HG02885 (cell line): Measurements from ENCODE around the gene SLC4A3.
A peak's percentile ranks its signal among the peaks of the same experiment; 100 is the strongest.
"Not testable (repeated sequence)": the region's sequence is repeated elsewhere in the genome, so short reads cannot be mapped to it uniquely, and the experiment has no call there.

Source experiments
- ATAC-seq: cut with Tn5 transposase; IDR thresholded peaks from one replicate; pipeline ENCODE4 v1.9.1; 2021; ENCODE audit warnings: mild to moderate bottlenecking; ENCODE audit not compliant: unreplicated experiment, poor library complexity

SLC4A3 gene

DNA sequence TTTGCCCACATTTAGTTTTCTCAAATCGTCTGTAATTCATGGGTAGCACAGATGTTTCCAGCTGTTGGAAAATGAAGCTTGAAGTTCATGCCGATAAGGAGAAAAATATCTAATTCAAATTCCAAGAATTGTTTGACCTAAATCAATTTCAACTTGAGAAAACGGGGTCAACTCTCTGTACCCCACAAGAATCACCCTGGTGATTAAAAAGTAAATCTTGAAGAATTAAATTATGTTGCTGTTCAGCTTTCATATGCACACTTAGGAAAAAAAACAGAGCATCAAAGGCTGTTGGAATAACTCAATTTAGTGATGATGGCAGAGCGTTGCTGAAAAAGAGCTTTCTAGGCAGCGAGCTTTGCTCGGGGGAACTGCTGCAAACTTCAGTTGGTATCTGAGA, 43.0 kb downstream of the SLC4A3 start:
- no peak for ATAC-seq

DNA sequence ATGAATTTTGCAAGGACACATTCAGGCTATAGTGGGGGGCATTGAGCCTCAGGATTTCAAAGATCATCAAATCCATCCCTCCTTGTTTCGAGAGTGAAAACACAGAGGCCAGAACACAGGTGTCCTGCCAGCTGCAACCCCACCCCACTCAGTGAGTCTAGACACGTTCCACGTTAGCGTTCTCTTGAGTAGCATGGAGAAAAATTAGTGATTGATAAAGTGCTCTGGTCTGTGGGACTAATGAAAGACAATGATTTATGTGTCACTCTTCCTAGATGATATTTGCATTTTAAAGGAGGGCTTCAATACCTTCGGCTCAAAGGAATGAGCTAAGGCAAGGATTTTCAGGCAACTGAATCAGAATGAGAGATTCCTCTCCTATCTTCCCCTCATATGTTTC, 43.8 kb downstream of the SLC4A3 start:
- ATAC-seq = no peak

DNA sequence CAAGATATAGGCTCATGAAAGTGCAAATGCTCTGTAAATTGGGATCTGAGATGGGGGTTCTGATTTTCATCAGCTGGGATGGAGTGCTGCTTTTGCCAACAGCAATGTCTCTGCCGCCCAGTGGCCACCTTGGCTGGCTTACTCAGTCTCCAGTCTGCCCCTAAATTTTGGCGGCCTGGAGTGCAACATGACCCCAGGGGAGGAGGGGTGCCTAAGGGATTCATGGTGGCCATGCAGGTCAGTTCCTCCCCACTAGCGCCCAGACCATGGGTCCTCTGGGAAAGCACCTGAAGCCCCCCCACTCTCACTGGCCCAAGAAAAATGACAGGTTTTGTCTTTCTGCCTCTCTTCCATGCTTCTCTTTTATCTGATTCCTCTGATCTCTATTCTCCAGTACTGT, 45.0 kb downstream of the SLC4A3 start:
- ATAC-seq = no peak

DNA sequence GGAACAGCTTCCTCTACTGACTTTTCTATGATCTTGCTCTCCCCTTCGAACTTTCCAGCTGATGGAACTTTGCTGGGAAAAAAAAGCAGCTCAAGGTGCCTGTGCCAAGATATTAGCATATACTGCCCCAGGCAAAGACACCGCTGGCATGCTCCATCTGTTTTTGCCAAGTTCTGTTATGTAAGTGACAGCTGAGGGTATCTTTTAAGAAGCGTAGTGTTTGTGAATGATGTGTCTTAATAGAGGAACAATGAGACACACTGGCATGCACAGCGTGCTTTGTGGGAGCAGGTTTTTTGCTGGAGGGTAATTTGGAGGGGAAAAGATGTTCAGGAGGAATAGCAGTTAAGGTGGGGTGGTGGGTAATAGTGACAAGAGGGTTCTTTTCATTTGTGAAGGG, 47.8 kb downstream of the SLC4A3 start:
- ATAC-seq = no peak

DNA sequence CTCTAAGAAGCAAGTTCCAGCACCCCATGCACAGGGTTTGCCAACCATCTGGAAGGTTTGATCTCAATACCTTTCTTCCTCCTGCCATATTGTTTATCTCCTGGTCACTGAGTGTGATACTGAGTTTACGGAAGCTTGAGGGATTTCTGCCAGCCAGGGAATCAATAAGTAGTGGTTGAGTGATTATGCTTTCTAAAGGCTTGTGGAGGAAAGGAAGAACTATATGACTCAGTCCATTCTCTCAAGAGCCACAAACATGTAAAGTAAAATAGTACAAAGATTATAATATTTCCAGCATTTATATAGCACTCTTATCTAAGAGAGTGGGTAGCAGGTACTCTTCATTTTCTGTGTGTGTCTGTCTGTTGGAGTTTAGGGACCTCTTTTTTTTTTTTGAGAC, 49.2 kb downstream of the SLC4A3 start:
- no peak for ATAC-seq

DNA sequence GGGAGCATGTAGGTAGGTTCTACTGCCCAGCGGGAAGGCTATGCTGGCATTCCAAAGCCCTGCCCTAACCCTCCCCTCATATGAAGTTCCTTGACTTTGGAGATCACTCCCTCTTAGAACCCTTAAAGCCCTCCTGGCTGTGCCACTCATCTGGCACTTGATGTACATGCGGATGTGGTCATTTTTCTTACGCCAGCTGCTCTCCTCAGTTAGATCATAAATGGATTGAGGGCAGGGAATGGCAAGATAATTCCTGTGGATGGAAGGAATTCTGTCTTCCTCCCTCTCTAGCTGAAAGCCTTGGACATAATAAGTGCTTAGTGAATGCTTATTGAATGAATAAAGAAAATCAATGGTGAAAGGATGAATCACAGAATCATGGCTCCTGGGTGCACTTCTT, 51.6 kb downstream of the SLC4A3 start:
- ATAC-seq = no peak

DNA sequence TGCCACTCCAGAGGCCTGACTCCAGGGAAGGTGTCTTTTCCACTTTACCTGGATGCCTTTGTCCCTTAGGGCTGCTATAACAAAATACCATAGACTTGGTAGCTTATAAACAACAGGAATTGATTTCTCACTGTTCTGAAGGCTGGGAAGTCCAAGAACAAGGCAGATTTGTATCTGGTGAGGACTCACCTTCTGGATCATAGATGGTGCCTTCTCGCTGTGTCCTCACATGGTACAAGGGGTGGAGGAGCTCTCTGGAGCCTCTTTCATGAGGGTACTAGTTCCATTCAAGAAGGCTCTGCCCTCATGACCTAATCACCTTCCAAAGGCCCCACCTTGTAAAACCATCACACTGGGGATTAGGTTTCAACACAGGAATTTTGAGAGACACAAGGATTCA, 52.1 kb downstream of the SLC4A3 start:
- no peak for ATAC-seq

DNA sequence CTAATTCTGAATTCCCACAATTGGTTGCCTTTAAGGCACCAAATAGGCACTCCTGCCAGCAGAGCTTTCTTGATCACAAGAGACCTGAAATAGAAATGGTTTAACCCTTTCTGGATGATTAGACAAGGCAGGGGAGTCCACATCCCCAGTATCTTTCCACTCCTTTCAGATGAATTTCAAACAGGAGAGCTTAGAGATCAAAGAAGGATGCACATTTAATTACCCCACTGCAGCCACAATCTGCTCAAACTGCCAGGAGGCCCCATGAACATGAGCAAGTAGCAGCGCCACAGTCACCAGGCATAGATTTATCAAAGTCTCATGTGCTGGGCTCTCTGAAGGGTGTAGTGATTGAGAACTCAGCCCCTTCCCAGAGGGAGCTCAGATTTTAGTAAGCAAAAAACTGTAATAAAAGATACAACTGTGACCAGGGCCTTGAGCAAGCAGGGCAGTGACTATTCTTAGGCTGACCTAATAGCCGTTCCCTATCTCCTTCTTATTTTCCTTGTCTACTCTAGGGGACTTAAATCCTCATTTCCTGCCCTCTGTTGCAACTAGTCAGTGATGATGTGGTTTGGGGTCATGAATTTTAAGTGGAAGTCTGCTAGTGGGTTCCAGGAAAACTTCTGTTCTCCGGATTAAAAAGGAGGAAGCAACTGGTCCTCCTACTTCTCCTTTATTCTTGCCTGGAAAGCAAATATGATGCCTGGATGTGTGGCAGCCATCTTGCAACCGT, 53.7 kb downstream of the SLC4A3 start:
- no peak for ATAC-seq

DNA sequence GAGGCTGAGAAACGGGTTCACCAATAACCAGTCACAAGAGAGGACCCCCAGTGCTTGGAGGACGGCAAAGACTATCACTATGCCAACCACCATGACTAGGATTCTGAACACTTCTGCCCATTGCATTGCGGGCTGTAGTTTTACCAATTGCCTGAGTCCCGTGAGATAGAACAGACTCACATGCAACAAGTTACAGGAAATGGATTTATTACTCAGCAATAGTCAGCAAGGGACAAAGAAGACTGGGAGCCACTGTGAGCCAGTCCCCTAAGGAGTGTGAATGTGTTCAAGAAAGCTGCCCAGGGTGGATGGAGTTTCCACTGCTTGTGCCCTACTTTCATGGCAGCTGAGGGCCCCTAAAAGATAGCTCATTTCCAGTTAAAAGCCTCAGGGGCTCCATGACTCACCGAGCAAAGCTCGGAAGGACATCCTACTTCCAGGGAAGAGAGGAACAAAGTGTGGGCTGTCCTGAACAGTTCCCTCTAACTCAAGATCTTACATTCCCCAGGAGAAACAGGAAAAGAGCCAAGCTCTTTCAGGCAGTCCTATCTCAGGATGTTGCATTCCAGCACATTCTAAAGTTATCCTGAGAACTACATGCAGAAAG, 54.4 kb downstream of the SLC4A3 start:
- ATAC-seq = no peak

DNA sequence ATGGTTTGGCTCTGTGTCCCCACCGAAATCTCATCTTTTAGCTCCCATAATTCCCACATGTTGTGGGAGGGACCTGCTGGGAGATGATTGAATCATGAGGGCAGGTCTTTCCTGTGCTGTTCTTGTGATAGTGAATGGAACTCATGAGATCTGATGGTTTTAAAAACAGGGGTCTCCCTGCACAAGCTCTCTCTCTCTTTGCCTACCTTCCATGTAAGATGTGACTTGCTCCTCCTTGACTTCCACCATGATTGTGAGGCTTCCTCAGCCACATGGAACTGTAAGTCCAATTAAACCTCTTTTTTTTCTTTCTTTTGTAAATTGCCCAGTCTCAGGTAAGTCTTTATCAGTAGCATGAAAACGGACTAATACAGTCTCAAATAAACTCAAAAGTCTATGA, 56.0 kb downstream of the SLC4A3 start:
- not testable (repeated sequence) for ATAC-seq

DNA sequence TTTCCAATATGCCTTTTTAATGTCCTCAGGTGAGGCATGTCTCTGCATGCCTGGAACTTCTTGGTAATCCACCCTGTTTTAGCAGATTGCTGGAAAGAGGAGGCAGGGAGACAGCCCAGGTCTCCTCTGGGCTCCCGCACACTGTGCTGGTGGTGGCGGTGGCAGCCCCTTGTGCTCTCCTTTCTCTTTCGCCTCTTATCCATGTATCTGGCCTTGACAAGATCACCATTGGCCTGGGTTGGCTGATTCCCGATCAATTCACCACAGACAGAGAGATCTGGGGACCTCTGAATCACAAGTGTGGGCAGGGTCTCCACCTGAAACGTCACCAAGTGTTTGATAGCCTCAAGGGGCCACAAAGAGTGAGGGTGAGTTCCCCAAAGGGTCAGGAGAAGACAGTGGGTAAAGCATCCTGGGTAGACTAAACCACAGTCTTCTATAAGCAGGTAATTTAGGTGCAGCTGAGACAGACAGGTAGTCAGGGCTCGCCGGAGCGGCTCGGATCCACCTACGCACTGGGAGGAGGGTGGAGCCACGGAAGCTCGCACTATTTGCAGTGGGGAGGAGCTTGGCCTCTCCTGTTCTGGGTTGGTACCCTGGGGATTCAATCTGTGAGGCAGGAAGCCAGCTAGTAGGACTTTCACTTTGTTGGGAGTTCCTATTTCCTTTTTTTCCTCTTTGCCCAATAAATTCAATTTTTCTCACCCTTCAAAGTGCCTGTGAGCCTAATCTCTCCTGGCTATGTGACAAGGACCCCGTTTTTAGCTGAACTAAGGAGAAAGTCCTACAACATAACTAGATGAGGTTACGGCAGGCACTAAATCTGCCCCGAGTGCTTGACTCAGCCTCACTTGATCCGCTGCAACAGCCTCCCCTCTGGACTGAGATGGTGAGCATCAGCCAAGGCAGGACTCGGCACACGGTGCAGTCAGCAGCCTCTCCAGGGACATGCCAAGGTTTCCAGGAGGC, 57.6 kb downstream of the SLC4A3 start:
- peak; percentile 98 for ATAC-seq

DNA sequence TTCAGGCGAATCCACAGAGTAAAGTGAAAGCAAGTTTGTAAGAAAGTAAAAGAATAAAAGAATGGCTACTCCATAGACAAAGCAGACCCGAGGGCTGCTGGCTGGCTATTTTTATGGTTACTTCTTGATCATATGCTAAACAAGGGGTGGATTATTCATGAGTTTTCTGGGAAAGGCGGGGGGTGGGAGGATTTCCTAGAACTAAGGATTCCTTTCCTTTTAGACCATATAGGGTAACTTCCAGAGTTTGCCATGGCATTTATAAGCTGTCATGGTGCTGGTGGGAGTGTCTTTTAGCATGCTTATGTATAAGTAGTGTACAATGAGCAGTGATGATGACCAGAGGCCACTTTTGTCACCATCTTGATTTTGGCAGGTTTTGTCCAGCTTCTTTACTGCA, 59.8 kb downstream of the SLC4A3 start:
- ATAC-seq = no peak

DNA sequence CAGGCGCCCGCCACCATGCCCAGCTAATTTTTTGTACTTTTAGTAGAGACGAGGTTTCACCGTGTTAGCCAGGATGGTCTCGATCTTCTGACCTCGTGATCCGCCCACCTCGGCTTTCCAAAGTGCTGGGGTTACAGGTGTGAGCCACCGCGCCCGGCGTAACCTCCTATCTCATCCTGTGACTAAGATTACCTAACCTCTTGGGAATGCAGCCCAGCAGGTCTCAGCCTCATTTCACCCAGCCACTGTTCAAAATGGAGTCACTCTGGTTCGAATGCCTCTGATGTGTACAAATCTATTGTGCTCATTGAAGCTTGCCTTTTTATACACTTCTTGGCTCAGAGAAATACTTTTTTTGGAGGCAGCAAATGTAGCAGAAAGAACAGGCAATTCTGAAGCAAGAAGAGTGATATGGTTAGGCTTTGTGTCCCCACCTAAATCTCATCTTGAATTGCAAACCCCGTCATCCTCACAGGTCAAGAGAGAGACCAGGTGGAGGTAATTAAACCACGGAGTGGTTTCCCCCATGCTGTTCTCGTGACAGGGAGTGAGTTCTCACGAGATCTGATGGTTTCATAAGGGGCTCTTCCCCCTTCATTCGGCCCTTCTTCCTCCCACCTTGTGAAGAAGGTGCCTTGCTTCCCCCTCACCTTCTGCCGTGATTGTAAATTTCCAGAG, 60.6 kb downstream of the SLC4A3 start:
- no peak for ATAC-seq

DNA sequence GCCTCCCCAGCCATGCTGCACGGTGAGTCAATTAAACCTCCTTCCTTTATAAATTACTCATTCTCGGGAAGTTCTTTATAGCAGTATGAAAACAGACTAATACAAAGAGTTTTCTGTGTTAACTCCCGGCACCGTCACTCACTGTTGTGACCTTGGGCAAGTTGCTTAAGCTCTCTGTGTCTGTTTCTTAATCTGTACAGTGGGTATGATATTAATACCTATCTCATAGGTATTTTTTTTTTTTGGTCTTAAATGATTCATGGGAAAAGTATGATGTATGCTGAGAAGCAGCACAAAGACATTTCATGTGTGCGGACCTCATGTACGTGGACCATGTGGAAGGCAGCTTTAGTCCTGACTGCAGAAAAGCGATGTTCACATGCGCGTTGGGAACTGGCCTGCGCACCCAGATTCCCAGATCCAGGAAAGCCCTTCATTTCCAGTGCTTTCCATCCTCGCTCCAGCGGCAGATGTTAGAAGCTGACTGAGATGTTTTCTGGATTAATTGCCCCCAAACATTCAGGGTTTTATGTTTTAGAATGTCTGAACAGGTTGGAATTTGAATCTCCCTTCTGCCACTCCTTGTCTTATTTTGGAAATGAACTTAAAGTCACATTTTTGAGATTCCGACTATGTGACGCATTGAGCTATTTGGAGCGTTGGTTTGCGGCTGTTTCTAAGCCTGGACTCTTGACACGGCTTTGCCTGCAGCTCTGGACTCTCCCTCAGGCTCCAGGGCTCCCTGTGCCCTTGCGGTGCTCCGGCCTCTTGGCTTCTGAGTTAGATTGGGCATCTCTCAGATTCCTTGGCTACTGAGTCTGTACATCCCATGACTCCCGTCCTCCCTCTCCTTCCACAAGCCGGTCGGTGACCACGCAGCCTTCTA, 61.4 kb downstream of the SLC4A3 start:
- ATAC-seq = no peak

DNA sequence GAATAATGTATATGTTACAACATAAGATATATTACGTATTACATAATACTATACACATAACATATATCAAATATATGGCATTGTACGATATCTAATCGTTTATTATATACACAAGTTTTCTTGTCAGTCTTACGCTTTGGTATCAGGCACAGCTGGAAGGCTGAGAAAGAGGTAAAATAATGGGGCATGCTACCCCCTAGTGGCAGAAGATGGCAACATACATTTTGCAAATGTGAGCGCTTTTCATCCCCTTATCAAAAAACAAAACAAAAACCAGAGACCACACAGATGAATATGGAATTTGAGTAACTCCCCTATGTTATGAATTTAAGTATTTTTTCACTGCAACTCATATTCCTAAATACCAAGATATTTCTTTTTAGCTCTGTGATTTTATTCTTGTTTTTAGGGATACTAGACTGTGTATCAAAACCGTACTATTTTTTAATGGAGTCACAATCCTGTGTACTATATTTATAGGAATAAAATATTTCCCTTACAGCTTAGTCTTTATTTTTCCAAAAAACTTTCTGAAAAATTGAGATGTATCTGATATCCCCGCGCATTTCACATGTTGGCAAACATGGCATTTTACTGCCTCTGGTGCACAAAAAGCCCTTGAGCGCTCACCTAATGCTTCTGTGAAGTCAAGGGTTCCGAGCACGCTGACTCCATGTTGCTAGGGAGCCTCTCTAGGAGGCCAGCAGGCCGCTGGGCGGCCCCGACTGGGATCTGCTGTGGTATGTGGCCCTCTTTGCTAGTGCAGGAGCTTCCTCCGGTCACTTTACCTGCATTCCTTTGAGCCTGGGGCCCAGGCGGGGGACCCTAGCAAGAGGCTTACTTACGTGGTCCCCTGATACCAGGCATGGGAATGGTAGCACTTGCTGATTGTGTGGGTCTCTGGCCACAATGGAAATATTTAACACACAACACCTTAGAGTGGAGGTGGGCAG, 62.5 kb downstream of the SLC4A3 start:
- peak; percentile 41 for ATAC-seq

DNA sequence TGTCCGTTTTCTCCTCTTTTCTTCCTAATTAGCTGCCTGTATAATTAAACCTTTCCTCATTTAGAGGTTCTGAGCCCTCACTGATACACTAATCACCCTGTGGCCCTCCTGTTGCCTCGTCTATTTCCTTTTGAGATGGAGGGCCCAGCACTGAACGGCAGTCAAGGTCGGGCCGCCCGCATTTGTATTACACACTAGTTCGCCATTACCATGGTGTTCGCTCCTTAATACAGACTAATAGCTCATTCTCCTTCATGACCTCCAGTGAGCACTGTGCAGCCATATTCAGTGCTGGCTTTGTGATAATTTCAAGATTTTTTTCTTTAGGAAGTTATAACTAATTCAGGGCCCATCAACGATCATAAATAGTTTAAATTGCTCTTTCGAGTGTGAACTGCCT, 64.1 kb downstream of the SLC4A3 start:
- no peak for ATAC-seq
